Measurements from ENCODE around the gene PACRG.

GRCh38 chr6:163165922-163166321 lies 438.1 kb downstream of the PACRG start:
- no peak for TF ChIP-seq POLR2AphosphoS5 (IDR thresholded peaks at IDR 0.05; ENCODE audit: low read depth, low read length)
- no peak for TF ChIP-seq TAF1 (IDR thresholded peaks at IDR 0.05; ENCODE audit: low read depth, low read length)
- no peak for TF ChIP-seq POLR2A (IDR thresholded peaks at IDR 0.05; ENCODE audit: low read depth, low read length)
- TF ChIP-seq SPI1 (IDR thresholded peaks at IDR 0.05; ENCODE audit: low read depth, low read length) = no peak
- no peak for TF ChIP-seq POU2F2 (IDR thresholded peaks at IDR 0.05; ENCODE audit: low read depth, low read length)

All from GM12891 (cell line).